NCI-H1694 treated with DMSO at 0.1 percent for 48 hours (cell line): ENCODE results near the gene SLC39A13.

Experiments
- DNase-seq: peaks from one replicate; lab custom pipeline; 2025; lab: John Stamatoyannopoulos, UW

SLC39A13 gene

GRCh38 chr11:47403135-47403534 is 5.3 kb upstream of the SLC39A13 start:
- DNase-seq: no peak

- DNase-seq: no peak
Measured at GRCh38 chr11:47403571-47403970, 4.8 kb upstream of the SLC39A13 start.

DNA sequence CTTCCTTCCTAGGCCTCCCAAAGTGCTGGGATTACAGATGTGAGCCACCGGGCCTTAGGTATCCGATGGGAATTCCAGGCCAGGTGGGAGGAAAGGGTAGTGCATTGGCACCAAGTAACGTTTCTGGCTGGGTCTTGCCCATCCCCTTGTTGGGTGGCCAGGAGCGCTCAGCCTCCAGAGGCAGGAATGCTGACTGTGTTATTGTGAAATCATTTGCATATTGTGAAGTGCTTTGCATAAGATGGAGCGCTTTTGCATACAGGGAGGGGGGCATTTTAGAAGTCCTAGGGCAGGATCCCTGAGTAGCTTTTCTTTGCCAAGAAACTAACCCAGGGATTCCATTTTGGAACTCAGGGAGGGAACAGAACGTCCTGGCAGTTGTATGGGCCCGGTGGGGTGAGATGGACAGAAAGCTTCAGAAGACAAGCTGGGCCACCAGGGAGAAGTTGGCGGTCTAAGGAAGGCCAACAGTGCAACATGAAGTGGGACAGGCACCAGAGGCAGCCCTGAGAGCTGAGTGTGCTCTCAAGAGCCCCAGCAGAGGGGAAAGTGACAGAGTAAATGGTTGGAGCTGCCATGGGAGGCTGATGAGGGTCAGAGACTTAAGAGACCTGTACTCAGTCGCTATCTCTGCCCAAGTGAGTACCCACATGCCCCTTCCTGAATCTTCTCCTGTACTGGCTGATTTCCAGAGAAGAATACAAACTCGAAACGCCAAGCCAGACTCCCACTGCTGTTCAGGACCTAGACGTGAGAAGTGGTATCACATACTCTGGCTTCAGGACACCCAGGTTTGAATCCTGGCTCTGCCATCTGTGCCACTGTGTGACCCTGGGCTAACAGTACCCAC is 1.3 kb upstream of the SLC39A13 start:
- no peak for DNase-seq

- no peak for DNase-seq
Measured at GRCh38 chr11:47408598-47409439, 429 bp downstream of the SLC39A13 start.

DNA sequence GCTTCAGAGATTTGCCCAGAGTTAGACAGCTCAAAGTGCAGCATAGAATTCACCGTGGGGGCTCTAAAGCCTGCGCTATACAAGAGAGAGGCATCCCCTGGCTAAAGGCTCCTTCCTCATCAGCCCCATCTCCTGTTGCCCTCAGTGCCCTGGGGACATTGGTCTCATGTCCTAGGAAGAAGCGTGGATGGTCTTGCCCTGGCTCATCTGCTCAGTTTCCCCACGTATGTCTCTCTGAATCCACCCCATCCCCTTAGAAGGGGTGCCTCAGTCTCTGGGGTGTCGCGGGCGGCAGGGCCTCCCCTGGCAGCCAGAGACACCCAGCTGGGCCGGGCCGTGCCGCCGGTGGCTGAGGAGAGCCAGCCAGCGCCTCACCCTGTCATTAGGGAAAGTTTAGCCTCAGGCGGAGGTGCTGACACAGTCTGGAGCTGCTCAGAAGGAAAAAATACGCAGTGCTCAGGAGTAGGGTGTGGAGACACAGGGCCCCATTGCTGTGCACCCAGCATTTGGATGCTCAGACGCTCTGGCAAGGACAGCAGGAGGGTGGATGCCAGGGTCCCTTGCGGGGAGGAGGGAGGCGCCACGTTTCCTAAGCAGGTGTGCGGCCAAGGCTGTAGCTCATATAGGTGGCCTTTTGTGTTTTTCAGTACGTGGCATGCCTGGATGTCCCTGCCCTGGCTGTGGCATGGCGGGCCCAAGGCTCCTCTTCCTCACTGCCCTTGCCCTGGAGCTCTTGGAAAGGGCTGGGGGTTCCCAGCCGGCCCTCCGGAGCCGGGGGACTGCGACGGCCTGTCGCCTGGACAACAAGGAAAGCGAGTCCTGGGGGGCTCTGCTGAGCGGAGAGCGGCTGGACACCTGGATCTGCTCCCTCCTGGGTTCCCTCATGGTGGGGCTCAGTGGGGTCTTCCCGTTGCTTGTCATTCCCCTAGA is 1.3 kb downstream of the SLC39A13 start:
- DNase-seq: no peak

GRCh38 chr11:47410370-47411264 is 2.2 kb downstream of the SLC39A13 start:
- DNase-seq: peak; percentile 64

DNA sequence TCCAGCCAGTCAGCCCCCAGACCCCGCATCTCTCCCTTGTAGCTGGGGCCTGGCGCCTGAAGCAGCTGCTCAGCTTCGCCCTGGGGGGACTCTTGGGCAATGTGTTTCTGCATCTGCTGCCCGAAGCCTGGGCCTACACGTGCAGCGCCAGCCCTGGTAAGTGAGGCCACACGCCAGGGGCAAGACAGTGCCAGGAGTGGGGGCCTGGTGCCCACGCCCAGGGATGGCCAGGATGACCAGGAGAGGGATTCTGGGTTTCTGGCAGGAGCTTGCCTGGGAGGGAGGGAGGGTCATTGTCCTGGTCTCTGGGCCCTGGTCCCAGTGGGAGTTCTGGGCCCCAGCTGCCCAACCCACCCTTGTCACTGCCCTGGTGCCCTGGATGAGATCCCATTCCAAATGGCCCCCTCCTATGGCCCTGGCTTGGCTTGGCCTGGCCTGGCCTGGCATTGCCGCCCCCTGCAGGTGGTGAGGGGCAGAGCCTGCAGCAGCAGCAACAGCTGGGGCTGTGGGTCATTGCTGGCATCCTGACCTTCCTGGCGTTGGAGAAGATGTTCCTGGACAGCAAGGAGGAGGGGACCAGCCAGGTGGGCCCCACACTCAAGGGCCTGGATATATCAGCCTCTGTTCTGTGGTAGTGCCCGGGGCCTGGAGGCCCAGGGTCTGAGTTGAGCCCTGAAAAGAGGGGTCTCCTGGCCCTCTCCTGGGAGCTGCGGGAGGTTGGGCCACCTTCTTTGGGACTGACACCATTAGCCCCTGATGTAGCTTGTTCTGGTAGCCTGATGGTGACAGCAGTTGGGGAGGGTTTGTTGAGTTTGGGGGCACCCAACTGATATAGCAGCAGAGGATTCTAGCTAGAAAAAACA is 3.7 kb downstream of the SLC39A13 start:
- DNase-seq: no peak

- no peak for DNase-seq
Measured at GRCh38 chr11:47413351-47413750, 5.0 kb downstream of the SLC39A13 start.

- no peak for DNase-seq
Measured at GRCh38 chr11:47413908-47414684, 5.7 kb downstream of the SLC39A13 start.

- DNase-seq: no peak
Measured at GRCh38 chr11:47414685-47415070, 6.3 kb downstream of the SLC39A13 start.

- DNase-seq: no peak
Measured at GRCh38 chr11:47415091-47415854, 6.9 kb downstream of the SLC39A13 start.

- no peak for DNase-seq
Measured at GRCh38 chr11:47415949-47416472, 7.6 kb downstream of the SLC39A13 start.

DNA sequence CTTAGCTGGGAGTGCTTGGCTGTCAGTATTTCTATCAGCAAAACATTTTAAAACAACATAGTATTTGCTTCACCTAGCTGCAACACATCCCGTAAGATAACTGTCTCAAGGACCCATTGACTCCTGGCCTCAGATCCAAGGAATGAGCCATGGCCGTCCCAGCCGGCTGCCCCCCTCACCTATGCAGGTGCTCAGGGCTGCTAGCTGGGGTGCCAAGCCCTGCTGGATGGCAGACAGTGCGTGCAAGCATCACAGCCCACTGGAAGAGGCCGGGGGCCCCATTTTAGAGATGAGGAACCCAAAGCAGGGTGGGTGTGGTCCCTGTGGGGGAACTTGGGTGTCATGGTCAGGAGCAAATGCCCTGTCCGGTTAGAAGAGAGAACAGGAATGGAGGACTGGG is 9.3 kb downstream of the SLC39A13 start:
- DNase-seq: no peak

- DNase-seq: no peak
Measured at GRCh38 chr11:47418454-47419259, 10.3 kb downstream of the SLC39A13 start.

GRCh38 chr11:47425611-47426010 is 17.2 kb downstream of the SLC39A13 start:
- no peak for DNase-seq

DNA sequence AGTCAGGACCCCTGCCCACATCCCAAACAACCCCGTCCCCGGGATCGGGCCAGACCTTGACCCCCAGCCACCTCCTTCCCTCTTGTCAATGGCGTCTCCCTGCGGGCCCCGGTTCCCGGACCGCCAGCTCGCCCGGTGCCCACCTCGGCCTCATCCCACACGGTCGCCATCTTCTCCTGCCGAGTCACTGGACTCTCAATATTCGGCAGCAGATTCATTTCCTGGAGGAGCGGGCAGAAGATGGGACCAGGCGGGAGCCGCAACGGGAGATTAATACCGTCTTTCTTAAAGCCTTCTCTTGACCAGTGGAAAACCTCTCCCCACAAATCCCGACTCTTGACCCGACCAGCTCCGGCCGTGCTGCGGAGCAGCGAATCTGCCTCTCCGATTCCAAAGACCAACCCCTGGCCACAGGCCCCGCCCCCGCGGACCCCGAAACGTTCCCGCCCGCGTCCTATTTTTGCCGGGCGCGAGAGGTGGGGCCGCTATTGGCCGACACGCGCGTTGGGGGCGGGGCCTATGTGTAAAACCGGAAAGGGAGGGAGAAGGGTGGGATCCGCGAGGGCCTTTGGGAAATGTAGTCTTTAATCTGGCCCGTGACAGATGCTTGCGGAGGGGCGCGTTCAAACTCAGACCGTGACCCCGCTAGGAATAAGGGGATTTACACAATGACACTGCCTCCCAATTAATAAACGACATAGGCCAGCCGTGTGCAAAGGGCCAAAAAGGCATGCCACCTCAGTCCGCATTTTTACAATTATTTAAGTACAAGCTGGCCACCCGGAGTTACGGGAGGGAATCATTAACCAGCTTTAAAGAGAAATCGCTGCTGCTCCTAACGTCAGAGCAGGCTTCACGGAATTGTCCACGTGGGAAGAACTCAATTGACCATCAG is 17.9 kb downstream of the SLC39A13 start, which contains the start of gene PSMC3:
Gene PSMC3, minus strand, starts transcription at position 378 of the 895 bp plus-strand sequence. Its CDS starts 160 bp downstream, at position 218.
- peak; percentile 83 for DNase-seq
